ENCODE data around the gene SORL1.

GRCh38 chr11:121479698-121480238, 27.7 kb downstream of the SORL1 start:
- no peak for TF ChIP-seq CTCF (conservative IDR thresholded peaks at IDR 0.05 in 1 of 2, IDR thresholded peaks at IDR 0.05 in 1 of 2; ENCODE audit: extremely low read depth in 1 of 2, insufficient read depth in 1 of 2, low read depth in 1 of 2, low read length in 2 of 2)
- no peak for TF ChIP-seq EZH2 (IDR thresholded peaks at IDR 0.05; ENCODE audit: borderline replicate concordance, low read length)
